Suppressor macrophage treated with lipopolysaccharide for 4 hours (primary cell): ENCODE data around the gene RBM20.

Experiments
- DNase-seq: peaks from one replicate; pipeline ENCODE4 v3.0.0-alpha.2; 2020

RBM20 gene

GRCh38 chr10:110861476-110861875, 217.3 kb downstream of the RBM20 start:
- DNase-seq: no peak

GRCh38 chr10:110861930-110862649, 218.0 kb downstream of the RBM20 start:
- DNase-seq: peak; percentile 91

- no peak for DNase-seq
Observed at GRCh38 chr10:110862961-110863360, 218.8 kb downstream of the RBM20 start.

GRCh38 chr10:110863361-110863760, 219.2 kb downstream of the RBM20 start:
- DNase-seq: no peak

- no peak for DNase-seq
Observed at GRCh38 chr10:110863956-110864355, 219.8 kb downstream of the RBM20 start.

GRCh38 chr10:110864662-110865140, 220.6 kb downstream of the RBM20 start:
- peak; percentile 90 for DNase-seq

GRCh38 chr10:110865186-110865808, 221.2 kb downstream of the RBM20 start:
- DNase-seq: peak; percentile 59

- peak; percentile 47 for DNase-seq
Observed at GRCh38 chr10:110865809-110866482, 221.8 kb downstream of the RBM20 start.

GRCh38 chr10:110867011-110867806, 223.1 kb downstream of the RBM20 start:
- DNase-seq: peak; percentile 62

GRCh38 chr10:110867807-110868465, 223.8 kb downstream of the RBM20 start:
- no peak for DNase-seq

- DNase-seq: no peak
Observed at GRCh38 chr10:110868981-110869380, 224.8 kb downstream of the RBM20 start.

GRCh38 chr10:110870823-110871297, 226.7 kb downstream of the RBM20 start:
- no peak for DNase-seq

GRCh38 chr10:110871298-110872084, 227.4 kb downstream of the RBM20 start, which contains the start of gene PDCD4:
Gene PDCD4 (plus strand): TSS chr10:110871928. CDS start chr10:110876028, 4,100 bp downstream.
- peak; percentile 98 for DNase-seq

GRCh38 chr10:110872145-110872983, 228.2 kb downstream of the RBM20 start:
- DNase-seq: peak; percentile 88

GRCh38 chr10:110872984-110873923, 229.1 kb downstream of the RBM20 start:
- no peak for DNase-seq

- DNase-seq: no peak
Observed at GRCh38 chr10:110873951-110874350, 229.8 kb downstream of the RBM20 start.

GRCh38 chr10:110876000-110876399, 231.9 kb downstream of the RBM20 start:
- no peak for DNase-seq

- no peak for DNase-seq
Observed at GRCh38 chr10:110876788-110877187, 232.7 kb downstream of the RBM20 start.

GRCh38 chr10:110880012-110880411, 235.9 kb downstream of the RBM20 start:
- DNase-seq: no peak
